Thyroid gland (tissue), 4 donors: Measurements from ENCODE around the gene HPDL.

Experiments used
- CTCF ChIP-seq, 6 experiments: fragments of 200-600 bp in 3 of 6; fragments of 450-650 bp in 3 of 6; sonication (generic) in 3 of 6; IDR thresholded peaks; one replicate each; pipeline ENCODE4 v1.5.1; 2016 to 2019; ENCODE audit warnings: antibody characterized with exemption in 6 of 6, mild to moderate bottlenecking in 2 of 6, inconsistent platforms in 1 of 6, moderate library complexity in 1 of 6
- POLR2A ChIP-seq, 2 donors: fragments of 450-650 bp; IDR thresholded peaks; one replicate each; pipeline ENCODE4 v1.6.1; 2017; ENCODE audit warnings: antibody characterized with exemption in 2 of 2, mild to moderate bottlenecking in 2 of 2, moderate library complexity in 1 of 2

- TF ChIP-seq POLR2A (IDR thresholded peaks at IDR 0.05), result no peak
- no peak for TF ChIP-seq CTCF (IDR thresholded peaks at IDR 0.05)
Observed at GRCh38 chr1:45344499-45344898, 17.8 kb downstream of the HPDL start.
